GM12801 (cell line): Measurements from ENCODE around the gene FIP1L1.

Experiments
- TF ChIP-seq, protein P1 (sequence below): IDR thresholded peaks from one replicate; pipeline ENCODE4 v1.5.1; 2011; ENCODE audit warnings: control low read depth; ENCODE audit not compliant: insufficient read length; ENCODE audit errors: extremely low read depth

FIP1L1 gene

GRCh38 chr4:53510321-53510720, 132.9 kb downstream of the FIP1L1 start:
- TF ChIP-seq, protein P1, sequence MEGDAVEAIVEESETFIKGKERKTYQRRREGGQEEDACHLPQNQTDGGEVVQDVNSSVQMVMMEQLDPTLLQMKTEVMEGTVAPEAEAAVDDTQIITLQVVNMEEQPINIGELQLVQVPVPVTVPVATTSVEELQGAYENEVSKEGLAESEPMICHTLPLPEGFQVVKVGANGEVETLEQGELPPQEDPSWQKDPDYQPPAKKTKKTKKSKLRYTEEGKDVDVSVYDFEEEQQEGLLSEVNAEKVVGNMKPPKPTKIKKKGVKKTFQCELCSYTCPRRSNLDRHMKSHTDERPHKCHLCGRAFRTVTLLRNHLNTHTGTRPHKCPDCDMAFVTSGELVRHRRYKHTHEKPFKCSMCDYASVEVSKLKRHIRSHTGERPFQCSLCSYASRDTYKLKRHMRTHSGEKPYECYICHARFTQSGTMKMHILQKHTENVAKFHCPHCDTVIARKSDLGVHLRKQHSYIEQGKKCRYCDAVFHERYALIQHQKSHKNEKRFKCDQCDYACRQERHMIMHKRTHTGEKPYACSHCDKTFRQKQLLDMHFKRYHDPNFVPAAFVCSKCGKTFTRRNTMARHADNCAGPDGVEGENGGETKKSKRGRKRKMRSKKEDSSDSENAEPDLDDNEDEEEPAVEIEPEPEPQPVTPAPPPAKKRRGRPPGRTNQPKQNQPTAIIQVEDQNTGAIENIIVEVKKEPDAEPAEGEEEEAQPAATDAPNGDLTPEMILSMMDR, result no peak
